Measurements from ENCODE around the gene UBE2D4. TPM values are rescaled to one million over a fixed set of nuclear protein-coding genes. Genes with fewer than 3 reads are reported as not detected.
A peak's percentile ranks its signal among the peaks of the same experiment; 100 is the strongest.
"Not testable (repeated sequence)": the region's sequence is repeated elsewhere in the genome, so short reads cannot be mapped to it uniquely, and the experiment has no call there.

The UBE2D4 gene
- total RNA-seq, 4 donors from 2014 or later: 12.9 to 18.2 (median 15.1) TPM

- H3K4me3 ChIP-seq: no peak overlapping the region
- H3K9me3 ChIP-seq: no peaks in the 10 kb centered on the region
- no peak for DNase-seq (ENCODE audit: low spot score in 2 of 2)
- H3K36me3 ChIP-seq: peaks cover 0 to 16% (median 0%) of the 10 kb centered on the region in 3 donors
- TF ChIP-seq POLR2A (IDR thresholded peaks at IDR 0.05) (no peak), EP300 (IDR thresholded peaks at IDR 0.05) (no peak)
- TF ChIP-seq, protein P1, sequence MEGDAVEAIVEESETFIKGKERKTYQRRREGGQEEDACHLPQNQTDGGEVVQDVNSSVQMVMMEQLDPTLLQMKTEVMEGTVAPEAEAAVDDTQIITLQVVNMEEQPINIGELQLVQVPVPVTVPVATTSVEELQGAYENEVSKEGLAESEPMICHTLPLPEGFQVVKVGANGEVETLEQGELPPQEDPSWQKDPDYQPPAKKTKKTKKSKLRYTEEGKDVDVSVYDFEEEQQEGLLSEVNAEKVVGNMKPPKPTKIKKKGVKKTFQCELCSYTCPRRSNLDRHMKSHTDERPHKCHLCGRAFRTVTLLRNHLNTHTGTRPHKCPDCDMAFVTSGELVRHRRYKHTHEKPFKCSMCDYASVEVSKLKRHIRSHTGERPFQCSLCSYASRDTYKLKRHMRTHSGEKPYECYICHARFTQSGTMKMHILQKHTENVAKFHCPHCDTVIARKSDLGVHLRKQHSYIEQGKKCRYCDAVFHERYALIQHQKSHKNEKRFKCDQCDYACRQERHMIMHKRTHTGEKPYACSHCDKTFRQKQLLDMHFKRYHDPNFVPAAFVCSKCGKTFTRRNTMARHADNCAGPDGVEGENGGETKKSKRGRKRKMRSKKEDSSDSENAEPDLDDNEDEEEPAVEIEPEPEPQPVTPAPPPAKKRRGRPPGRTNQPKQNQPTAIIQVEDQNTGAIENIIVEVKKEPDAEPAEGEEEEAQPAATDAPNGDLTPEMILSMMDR (IDR thresholded peaks at IDR 0.05): no peak
- H3K27ac ChIP-seq: no peak overlapping the region
- 84 to 86% methylated on average over 12 of the region's 12 CpGs for WGBS, 2 donors
- H3K27me3 ChIP-seq: no peaks in the 10 kb centered on the region
- H3K4me1 ChIP-seq: peaks cover 0 to 31% (median 0%) of the 10 kb centered on the region in 4 donors
Measured at GRCh38 chr7:43891069-43891955, 34.9 kb upstream of the UBE2D4 start.

- no peaks in the 10 kb centered on the region for H3K9me3 ChIP-seq
- no peaks in the 10 kb centered on the region for H3K27me3 ChIP-seq
- WGBS, 2 donors: 92 to 93% methylated on average over 8 of the region's 8 CpGs
- DNase-seq (ENCODE audit: low spot score in 2 of 2): no peak
- no peak for TF ChIP-seq EP300 (IDR thresholded peaks at IDR 0.05)
- TF ChIP-seq, protein P1 (IDR thresholded peaks at IDR 0.05): no peak
- no peak for TF ChIP-seq POLR2A (IDR thresholded peaks at IDR 0.05)
- no peak overlapping the region for H3K4me3 ChIP-seq
- peaks cover 0 to 20% (median 0%) of the 10 kb centered on the region in 4 donors for H3K4me1 ChIP-seq
- H3K27ac ChIP-seq: no peak overlapping the region
- peaks cover 0 to 5% (median 0%) of the 10 kb centered on the region in 3 donors for H3K36me3 ChIP-seq
Measured at GRCh38 chr7:43895847-43896415, 30.3 kb upstream of the UBE2D4 start.

DNA sequence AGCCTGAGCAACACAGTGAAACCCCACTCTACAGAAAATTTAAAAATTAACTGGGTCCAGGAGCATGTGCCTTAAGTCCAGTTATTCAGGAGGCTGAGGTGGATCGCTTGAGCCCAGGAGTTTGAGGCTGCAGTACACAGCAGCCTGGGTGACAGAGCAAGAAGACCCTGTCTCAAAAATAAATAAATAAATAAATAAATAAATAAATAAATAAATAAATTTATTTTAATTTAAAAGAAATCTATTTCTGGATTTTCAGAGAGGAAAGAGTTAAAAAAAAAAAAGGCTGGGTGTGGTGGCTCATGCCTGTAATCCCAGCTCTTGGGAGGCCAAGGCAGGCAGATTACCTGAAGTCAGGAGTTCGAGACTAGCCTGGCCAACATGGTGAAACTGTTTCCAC, 27.7 kb upstream of the UBE2D4 start:
- not testable (repeated sequence) for H3K36me3 ChIP-seq; DNase-seq (ENCODE audit: low spot score in 2 of 2); H3K4me3 ChIP-seq; H3K27me3 ChIP-seq; H3K9me3 ChIP-seq; H3K27ac ChIP-seq
- peaks cover 0 to 23% (median 0%) of the 10 kb centered on the region in 4 donors for H3K4me1 ChIP-seq
- 98 to 99% methylated on average over 2 of the region's 2 CpGs for WGBS, 2 donors

DNA sequence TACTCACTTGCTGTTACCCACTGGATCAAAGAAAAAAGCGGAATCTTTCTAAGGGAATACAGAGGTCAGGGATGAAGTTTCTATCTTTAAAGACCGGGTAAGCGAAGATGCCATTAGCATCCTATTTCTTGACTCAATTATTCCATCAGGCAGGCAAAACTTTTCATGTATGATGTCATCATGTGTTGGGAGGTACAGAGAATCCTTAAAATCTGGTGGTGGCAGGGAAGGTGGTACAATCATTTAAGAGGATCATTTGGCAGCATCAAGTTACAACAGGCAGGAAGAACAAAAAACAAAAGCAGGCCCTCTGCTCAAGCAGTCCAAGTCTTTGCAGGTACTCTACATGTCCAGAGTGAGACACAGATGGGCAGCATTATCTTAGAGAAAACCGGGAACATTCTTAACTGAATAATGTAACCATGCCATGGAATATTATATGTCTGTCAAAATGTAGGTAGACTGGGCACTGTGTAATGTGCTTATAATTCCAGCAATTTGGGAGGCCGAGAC, 23.6 kb upstream of the UBE2D4 start:
- H3K9me3 ChIP-seq: no peaks in the 10 kb centered on the region
- peaks cover 0 to 50% (median 12%) of the 10 kb centered on the region in 4 donors for H3K4me1 ChIP-seq
- H3K27me3 ChIP-seq: no peaks in the 10 kb centered on the region
- H3K27ac ChIP-seq: no peak overlapping the region
- no peak overlapping the region for H3K4me3 ChIP-seq
- 94 to 95% methylated on average over 5 of the region's 5 CpGs for WGBS, 2 donors
- TF ChIP-seq POLR2A (IDR thresholded peaks at IDR 0.05) (no peak), EP300 (IDR thresholded peaks at IDR 0.05) (no peak)
- TF ChIP-seq, protein P1 (IDR thresholded peaks at IDR 0.05): no peak
- no peak for DNase-seq (ENCODE audit: low spot score in 2 of 2)
- H3K36me3 ChIP-seq: no peaks in the 10 kb centered on the region

DNA sequence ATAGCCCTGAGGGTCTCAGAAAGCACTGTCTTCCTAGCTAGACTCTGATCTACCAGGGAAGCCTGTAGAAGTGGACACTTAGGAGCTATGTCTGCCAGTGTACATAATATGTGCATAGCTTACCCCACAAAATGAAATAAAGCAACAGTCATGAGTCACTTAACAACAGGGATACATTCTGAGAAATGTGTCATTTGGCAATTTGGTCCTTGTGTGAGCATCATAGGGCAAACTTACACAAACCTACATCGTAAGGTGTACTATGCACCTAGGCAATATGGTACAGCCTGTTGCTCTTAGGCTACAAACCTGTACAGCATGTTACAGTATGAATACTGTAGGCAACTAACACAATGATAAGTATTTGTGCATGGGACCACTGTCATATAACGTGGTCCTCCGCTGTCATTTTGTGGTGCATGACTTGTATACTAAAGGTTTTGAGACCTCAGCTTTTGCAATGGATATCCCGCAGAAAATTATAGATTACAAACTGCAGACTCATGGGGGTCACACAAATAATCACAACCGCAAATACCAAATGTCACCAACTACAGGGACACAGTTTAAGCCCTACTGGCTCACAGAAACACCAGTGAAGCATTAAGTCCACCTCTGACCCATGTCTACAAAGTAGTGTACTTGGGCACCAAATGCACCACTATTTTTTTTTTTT, 21.6 kb upstream of the UBE2D4 start:
- no peak for DNase-seq (ENCODE audit: low spot score in 2 of 2)
- H3K36me3 ChIP-seq: no peaks in the 10 kb centered on the region
- H3K27ac ChIP-seq: peak overlapping the region in 3 of 4 donors; percentile 14 to 95 (median 91)
- peaks cover 0 to 47% (median 12%) of the 10 kb centered on the region in 4 donors for H3K4me1 ChIP-seq
- 86 to 91% methylated on average over 5 of the region's 5 CpGs for WGBS, 2 donors
- H3K9me3 ChIP-seq: no peaks in the 10 kb centered on the region
- TF ChIP-seq, protein P1 (IDR thresholded peaks at IDR 0.05): no peak
- TF ChIP-seq EP300 (IDR thresholded peaks at IDR 0.05): no peak
- TF ChIP-seq POLR2A (IDR thresholded peaks at IDR 0.05): no peak
- H3K27me3 ChIP-seq: no peaks in the 10 kb centered on the region
- H3K4me3 ChIP-seq: no peak overlapping the region

Data from tibial nerve (tissue), 4 donors.